GM12865 (cell line): Measurements from ENCODE around the gene METTL25B.
A peak's percentile ranks its signal among the peaks of the same experiment; 100 is the strongest.

Experiments used
- DNase-seq: peaks from one replicate; pipeline ENCODE4 v3.0.0; 2010; ENCODE audit warnings: low read depth
- H3K4me3 ChIP-seq: 2 replicates; pipeline ENCODE4 v1.5.1; 2011; ENCODE audit warnings: mild to moderate bottlenecking, low read depth, low read length, control low read depth
- TF ChIP-seq, protein P1 (sequence below): IDR thresholded peaks from 2 replicates; pipeline ENCODE4 v1.5.1; 2011; ENCODE audit warnings: low read length, control low read depth, low read depth, inconsistent platforms; ENCODE audit not compliant: insufficient read depth; ENCODE audit errors: missing control alignments

METTL25B gene

GRCh38 chr1:156728599-156729462 lies 562 bp downstream of the METTL25B start, which contains the start of gene ISG20L2:
Gene ISG20L2 (minus strand): TSS chr1:156728766. CDS start chr1:156727652, 1,114 bp downstream.
- peak within 1 kb of the TSS; percentile 66 for H3K4me3 ChIP-seq
- TF ChIP-seq, protein P1, sequence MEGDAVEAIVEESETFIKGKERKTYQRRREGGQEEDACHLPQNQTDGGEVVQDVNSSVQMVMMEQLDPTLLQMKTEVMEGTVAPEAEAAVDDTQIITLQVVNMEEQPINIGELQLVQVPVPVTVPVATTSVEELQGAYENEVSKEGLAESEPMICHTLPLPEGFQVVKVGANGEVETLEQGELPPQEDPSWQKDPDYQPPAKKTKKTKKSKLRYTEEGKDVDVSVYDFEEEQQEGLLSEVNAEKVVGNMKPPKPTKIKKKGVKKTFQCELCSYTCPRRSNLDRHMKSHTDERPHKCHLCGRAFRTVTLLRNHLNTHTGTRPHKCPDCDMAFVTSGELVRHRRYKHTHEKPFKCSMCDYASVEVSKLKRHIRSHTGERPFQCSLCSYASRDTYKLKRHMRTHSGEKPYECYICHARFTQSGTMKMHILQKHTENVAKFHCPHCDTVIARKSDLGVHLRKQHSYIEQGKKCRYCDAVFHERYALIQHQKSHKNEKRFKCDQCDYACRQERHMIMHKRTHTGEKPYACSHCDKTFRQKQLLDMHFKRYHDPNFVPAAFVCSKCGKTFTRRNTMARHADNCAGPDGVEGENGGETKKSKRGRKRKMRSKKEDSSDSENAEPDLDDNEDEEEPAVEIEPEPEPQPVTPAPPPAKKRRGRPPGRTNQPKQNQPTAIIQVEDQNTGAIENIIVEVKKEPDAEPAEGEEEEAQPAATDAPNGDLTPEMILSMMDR, result no peak
- peak; percentile 98 for DNase-seq

- DNase-seq, result no peak
- H3K4me3 ChIP-seq, result no peak overlapping the region
Measured at GRCh38 chr1:156733989-156734584, 5.8 kb downstream of the METTL25B start.

DNA sequence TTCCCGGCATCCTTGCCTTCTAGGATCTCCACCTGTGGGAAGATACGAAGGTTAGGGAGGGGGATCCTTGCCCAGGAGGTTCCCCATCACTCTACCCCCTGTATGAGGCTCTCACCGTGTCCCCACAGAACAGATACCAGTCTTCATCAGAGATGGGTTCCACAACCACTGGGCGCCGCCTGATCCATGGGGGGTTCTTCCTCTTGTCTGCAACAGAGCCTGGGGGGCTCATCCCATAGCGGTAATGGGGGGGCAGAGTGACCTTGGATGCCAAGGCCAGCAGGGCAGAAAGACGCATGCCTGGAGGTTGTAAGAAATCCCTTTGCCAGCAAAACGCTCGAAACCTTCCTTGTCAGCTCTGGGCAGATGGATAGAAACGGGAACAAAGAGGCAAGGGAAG lies 10.1 kb downstream of the METTL25B start:
- TF ChIP-seq, protein P1, result no peak
- DNase-seq, result no peak
- H3K4me3 ChIP-seq, result no peak overlapping the region

More at GRCh38 chr1:156733989-156734584, 5.8 kb downstream of the METTL25B start:
- TF ChIP-seq, protein P1, result no peak

DNA sequence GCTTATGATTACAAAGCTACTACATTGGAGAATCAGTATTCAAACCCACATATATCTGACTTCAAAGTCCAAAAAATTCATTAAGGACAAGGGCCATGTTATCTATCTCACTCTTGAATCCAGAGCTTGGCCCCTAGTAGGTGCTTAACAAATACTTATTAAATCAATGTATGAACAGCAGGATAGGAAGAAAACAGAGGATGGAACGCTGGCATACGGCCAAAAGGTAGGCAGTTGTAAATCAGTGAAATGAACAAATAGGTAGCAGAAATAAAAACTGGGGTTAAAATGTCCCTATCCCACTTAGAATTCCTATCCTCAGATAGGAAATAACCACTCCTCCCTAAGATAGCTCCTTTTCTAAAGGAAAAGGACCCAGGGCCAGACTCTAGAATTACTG lies 10.6 kb downstream of the METTL25B start:
- TF ChIP-seq, protein P1, result no peak
- no peak overlapping the region for H3K4me3 ChIP-seq
- no peak for DNase-seq

DNA sequence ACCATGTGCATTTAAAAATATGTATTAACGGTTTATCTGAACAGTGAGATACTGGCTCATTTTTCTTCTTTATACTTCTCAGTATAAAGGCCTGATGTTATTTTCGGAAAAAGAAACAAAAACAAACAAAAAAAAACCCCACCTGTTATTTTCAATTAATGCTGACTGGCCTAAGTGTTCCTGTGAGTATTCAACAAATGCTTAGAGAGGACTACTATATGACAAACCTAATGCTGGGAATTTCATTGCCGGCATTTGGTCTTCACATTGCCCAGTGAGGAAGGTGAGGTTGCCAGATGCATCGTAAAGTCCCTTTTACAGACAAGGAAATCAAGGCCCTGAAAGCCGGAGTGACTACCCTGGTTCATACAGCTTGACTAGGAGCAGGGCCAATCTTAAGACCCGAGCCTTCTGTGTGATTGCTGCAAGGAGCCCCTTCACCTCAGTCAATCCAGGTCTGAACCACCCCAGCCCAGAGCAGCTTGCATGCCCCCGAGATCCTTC lies 12.0 kb downstream of the METTL25B start:
- TF ChIP-seq, protein P1, result no peak
- H3K4me3 ChIP-seq, result peak overlapping the region; percentile 59
- DNase-seq, result no peak

- TF ChIP-seq, protein P1, result no peak
- peak; percentile 99 for DNase-seq
- peak within 1 kb of the TSS; percentile 63 for H3K4me3 ChIP-seq
Measured at GRCh38 chr1:156740741-156741480, 12.6 kb downstream of the METTL25B start, which contains the start of gene MRPL24. Gene MRPL24 (minus strand): TSS chr1:156741088. CDS start chr1:156738704, 2,384 bp downstream.
